OCI-LY3 (cell line): ENCODE measurements around the gene HYI.

Experiments
- EZH2phosphoT487 ChIP-seq: fragments of 200-600 bp; shearing (Covaris generic); IDR thresholded peaks from 2 replicates; pipeline ENCODE4 v1.6.1; 2018; ENCODE audit warnings: antibody characterized with exemption, mixed run types, low read depth
- TF ChIP-seq, protein P1 (sequence below): fragments of 200-600, 300-600 bp; sonication (generic); IDR thresholded peaks from 2 replicates; pipeline ENCODE4 v1.5.1; 2014; ENCODE audit warnings: antibody characterized with exemption, low read length, low read depth

DNA sequence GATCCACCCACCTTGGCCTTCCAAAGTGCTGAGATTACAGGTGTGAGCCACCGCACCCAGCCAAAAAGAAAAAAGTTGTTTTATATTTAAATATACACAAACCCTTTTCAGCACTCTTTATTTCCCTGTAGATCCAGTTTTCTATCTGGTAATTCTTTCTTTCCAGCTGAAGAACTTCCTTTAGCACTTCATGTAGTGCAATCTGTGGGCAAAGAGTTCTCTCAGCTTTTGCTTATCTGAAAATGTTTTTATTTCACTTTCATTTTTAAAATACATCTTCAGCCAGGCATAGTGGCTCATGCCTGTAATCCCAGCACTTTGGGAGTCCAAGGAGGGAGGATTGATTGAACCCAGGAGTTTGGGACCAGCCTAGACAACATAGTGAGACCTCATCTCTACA lies 28.5 kb upstream of the HYI start:
- TF ChIP-seq, protein P1, sequence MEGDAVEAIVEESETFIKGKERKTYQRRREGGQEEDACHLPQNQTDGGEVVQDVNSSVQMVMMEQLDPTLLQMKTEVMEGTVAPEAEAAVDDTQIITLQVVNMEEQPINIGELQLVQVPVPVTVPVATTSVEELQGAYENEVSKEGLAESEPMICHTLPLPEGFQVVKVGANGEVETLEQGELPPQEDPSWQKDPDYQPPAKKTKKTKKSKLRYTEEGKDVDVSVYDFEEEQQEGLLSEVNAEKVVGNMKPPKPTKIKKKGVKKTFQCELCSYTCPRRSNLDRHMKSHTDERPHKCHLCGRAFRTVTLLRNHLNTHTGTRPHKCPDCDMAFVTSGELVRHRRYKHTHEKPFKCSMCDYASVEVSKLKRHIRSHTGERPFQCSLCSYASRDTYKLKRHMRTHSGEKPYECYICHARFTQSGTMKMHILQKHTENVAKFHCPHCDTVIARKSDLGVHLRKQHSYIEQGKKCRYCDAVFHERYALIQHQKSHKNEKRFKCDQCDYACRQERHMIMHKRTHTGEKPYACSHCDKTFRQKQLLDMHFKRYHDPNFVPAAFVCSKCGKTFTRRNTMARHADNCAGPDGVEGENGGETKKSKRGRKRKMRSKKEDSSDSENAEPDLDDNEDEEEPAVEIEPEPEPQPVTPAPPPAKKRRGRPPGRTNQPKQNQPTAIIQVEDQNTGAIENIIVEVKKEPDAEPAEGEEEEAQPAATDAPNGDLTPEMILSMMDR = no peak
- TF ChIP-seq EZH2phosphoT487 = no peak
